ENCODE data around the gene TNIP1. TPM values are rescaled to one million over a fixed set of nuclear protein-coding genes. Genes with fewer than 3 reads are reported as not detected.
A peak's percentile ranks its signal among the peaks of the same experiment; 100 is the strongest.

The TNIP1 gene
- total and polyA plus RNA-seq, 4 donors = 81.5 to 308 (median 129) TPM

DNA sequence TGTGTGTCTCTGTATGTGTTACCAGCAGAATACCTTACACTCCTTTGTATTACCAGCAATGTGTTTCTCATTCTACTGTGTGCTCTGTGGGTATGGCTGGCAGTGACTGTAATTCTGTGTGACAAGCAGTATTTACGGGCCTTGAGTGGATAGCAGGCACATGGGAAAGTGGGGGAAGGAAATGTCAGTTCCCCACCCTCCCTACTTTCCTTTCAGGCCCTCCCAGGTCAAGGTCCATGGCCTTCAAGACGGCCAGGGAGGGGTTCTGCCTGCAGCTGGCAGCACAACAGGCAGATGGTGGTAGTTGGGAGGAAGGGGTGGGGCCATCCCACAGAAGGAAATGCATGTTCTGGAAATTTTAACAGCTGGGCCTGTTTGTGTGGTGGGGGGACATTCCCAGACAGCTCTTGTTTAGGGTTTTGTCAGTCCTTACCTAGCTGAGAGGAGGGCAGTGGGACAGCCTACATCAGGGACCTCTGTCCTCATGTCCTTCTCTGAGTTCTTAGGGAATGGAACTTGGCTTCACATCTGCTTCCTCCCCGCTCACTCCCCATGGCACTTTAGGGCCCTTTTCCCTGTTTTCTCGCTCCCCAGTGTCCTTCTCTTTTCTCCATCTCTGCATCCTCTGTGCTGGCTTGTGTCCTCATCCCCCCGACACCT is 14.6 kb upstream of the TNIP1 start:
- DNase-seq (peak; percentile 45 to 71 (median 56)), ATAC-seq (ENCODE audit: insufficient read depth, low FRiP score) (no peak)
- Histone ChIP-seq H3K4me1 (ENCODE audit: control insufficient read depth in 5 of 5, insufficient read depth in 5 of 5, low read length in 5 of 5) (peaks cover 0 to 34% (median 32%) of the 10 kb centered on the region in 5 donors), H3K9ac (ENCODE audit: insufficient read depth in 1 of 2, low read length in 2 of 2) (no peak overlapping the region), H3K4me3 (no peak overlapping the region), H3K27ac (ENCODE audit: low read depth in 1 of 2, low read length in 1 of 2) (peak overlapping the region in 1 of 2 donors; percentile 78), H3K27me3 (ENCODE audit: control insufficient read depth in 3 of 3, insufficient read depth in 3 of 3, low read length in 2 of 3) (no peaks in the 10 kb centered on the region), H3K36me3 (ENCODE audit: control insufficient read depth in 4 of 4, insufficient read depth in 4 of 4, low read length in 4 of 4) (peaks cover 0 to 2% (median 0%) of the 10 kb centered on the region in 4 donors), H3K9me3 (ENCODE audit: control insufficient read depth in 4 of 4, insufficient read depth in 3 of 4, low read length in 3 of 4) (no peaks in the 10 kb centered on the region)
- WGBS, 2 donors = 46 to 48% methylated on average over 5 of the region's 5 CpGs
- TF ChIP-seq, protein P1, sequence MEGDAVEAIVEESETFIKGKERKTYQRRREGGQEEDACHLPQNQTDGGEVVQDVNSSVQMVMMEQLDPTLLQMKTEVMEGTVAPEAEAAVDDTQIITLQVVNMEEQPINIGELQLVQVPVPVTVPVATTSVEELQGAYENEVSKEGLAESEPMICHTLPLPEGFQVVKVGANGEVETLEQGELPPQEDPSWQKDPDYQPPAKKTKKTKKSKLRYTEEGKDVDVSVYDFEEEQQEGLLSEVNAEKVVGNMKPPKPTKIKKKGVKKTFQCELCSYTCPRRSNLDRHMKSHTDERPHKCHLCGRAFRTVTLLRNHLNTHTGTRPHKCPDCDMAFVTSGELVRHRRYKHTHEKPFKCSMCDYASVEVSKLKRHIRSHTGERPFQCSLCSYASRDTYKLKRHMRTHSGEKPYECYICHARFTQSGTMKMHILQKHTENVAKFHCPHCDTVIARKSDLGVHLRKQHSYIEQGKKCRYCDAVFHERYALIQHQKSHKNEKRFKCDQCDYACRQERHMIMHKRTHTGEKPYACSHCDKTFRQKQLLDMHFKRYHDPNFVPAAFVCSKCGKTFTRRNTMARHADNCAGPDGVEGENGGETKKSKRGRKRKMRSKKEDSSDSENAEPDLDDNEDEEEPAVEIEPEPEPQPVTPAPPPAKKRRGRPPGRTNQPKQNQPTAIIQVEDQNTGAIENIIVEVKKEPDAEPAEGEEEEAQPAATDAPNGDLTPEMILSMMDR (IDR thresholded peaks at IDR 0.05; ENCODE audit: control extremely low read depth, extremely low read depth) = no peak

DNA sequence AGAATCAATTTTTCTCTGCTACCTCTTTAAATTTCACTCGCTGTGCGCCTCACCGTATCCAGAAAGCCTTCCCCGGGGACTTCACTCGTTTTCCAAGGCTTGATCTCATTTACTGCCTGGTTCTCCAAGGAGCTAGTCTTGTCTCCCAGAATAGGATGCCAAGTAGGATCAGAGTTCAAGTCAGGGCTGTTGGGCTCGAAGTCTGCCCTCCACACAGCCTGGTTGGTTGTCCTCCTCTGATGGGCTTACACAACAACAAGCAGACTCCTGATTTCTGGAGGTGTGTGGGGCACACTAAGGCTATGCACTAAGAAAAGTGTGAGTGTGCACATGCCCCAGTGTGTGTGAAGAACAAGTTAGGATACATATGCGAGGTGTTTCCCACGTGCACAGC is 14.0 kb upstream of the TNIP1 start:
- ATAC-seq (ENCODE audit: insufficient read depth, low FRiP score) (no peak), DNase-seq (peak in 1 of 3 donors; percentile 29)
- TF ChIP-seq, protein P1 (IDR thresholded peaks at IDR 0.05; ENCODE audit: control extremely low read depth, extremely low read depth) = no peak
- peaks cover 0 to 32% (median 30%) of the 10 kb centered on the region in 5 donors for H3K4me1 ChIP-seq (ENCODE audit: control insufficient read depth in 5 of 5, insufficient read depth in 5 of 5, low read length in 5 of 5)
- H3K4me3 ChIP-seq = no peak overlapping the region
- WGBS, 2 donors = 70 to 74% methylated on average over 8 of the region's 8 CpGs
- H3K36me3 ChIP-seq (ENCODE audit: control insufficient read depth in 4 of 4, insufficient read depth in 4 of 4, low read length in 4 of 4) = peaks cover 0 to 2% (median 0%) of the 10 kb centered on the region in 4 donors
- H3K9ac ChIP-seq (ENCODE audit: insufficient read depth in 1 of 2, low read length in 2 of 2) = no peak overlapping the region
- peak overlapping the region in 1 of 2 donors; percentile 90 for H3K27ac ChIP-seq (ENCODE audit: low read depth in 1 of 2, low read length in 1 of 2)
- no peaks in the 10 kb centered on the region for H3K27me3 ChIP-seq (ENCODE audit: control insufficient read depth in 3 of 3, insufficient read depth in 3 of 3, low read length in 2 of 3)
- no peaks in the 10 kb centered on the region for H3K9me3 ChIP-seq (ENCODE audit: control insufficient read depth in 4 of 4, insufficient read depth in 3 of 4, low read length in 3 of 4)

DNA sequence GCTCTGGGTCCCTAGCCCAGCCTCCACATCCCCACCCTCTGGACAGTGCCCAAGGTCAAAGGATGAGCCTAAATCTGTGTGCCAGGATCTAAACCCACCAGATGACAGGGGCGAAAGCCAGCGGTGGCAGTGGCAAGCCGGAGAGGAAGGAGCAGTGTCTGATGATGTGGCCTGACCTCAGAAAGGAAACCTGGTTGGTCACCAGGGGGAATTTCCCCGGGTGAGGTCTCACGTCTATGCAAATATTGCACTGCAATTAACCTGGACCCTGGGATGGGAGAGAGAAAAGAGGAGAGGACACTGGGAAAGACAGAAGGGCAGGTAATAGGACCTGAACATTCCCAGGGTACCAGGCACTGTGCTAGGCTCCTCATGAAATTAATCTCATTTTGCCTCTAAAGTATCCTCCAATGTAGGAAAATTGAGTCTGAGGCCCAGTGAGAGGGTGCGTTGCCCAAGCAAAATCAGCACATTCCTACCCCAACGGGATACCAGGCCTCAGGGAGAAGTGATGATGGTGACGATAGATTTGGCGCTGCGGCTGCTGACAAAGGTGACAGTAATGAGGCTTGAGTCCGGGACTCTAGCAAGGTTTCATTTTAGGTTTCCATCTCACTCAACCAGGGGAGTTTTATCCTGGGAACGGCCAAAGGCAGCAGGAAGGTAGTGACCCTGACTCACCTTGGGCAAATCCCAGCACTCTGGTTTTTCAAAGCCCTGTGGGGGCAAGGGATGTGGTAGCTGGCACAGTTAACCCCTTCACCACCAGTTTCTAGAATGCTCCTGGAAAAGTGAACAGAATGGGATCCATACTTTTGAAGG is 13.4 kb upstream of the TNIP1 start:
- H3K4me3 ChIP-seq = no peak overlapping the region
- TF ChIP-seq, protein P1 (IDR thresholded peaks at IDR 0.05; ENCODE audit: control extremely low read depth, extremely low read depth) = no peak
- H3K4me1 ChIP-seq (ENCODE audit: control insufficient read depth in 5 of 5, insufficient read depth in 5 of 5, low read length in 5 of 5) = peaks cover 0 to 33% (median 32%) of the 10 kb centered on the region in 5 donors
- peak overlapping the region; percentile 68 to 90 for H3K27ac ChIP-seq (ENCODE audit: low read depth in 1 of 2, low read length in 1 of 2)
- DNase-seq (no peak), ATAC-seq (ENCODE audit: insufficient read depth, low FRiP score) (peak; percentile 23)
- 40 to 42% methylated on average over 12 of the region's 12 CpGs for WGBS, 2 donors
- peaks cover 0 to 2% (median 0%) of the 10 kb centered on the region in 4 donors for H3K36me3 ChIP-seq (ENCODE audit: control insufficient read depth in 4 of 4, insufficient read depth in 4 of 4, low read length in 4 of 4)
- no peak overlapping the region for H3K9ac ChIP-seq (ENCODE audit: insufficient read depth in 1 of 2, low read length in 2 of 2)
- no peaks in the 10 kb centered on the region for H3K9me3 ChIP-seq (ENCODE audit: control insufficient read depth in 4 of 4, insufficient read depth in 3 of 4, low read length in 3 of 4)
- H3K27me3 ChIP-seq (ENCODE audit: control insufficient read depth in 3 of 3, insufficient read depth in 3 of 3, low read length in 2 of 3) = no peaks in the 10 kb centered on the region
